ENCODE results near the gene TYK2. TPM values are rescaled to one million over a fixed set of nuclear protein-coding genes. Genes with fewer than 3 reads are reported as not detected.

TYK2 gene
- total RNA-seq, 1 experiment from 2014 or later = 104 TPM

DNA sequence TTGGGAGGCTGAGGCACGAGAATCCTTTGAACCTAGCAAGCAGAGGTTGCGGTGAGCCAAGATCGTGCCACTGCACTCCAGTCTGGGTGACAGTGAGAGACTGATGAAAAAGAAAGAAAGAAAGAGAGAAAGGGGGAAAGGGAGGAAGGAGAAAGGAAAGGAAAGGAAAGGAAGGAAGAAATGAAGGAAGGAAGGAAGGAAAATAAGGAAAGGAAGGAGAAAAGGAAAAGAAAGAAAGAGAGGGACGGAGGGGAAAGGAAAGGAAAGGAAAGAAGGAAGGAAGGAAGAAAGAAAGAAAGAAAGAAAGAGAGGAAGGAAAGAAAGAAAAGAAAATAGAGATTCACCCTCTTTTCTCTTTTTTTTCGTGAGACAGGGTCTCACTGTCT is 48.6 kb upstream of the TYK2 start:
- CTCF ChIA-PET = interaction anchor here (0.7 to 1.0 kb wide), 2 partner anchors 25 to 294 kb away, joined by 3 to 11 read pairs; no protein-coding TSS in a partner anchor

DNA sequence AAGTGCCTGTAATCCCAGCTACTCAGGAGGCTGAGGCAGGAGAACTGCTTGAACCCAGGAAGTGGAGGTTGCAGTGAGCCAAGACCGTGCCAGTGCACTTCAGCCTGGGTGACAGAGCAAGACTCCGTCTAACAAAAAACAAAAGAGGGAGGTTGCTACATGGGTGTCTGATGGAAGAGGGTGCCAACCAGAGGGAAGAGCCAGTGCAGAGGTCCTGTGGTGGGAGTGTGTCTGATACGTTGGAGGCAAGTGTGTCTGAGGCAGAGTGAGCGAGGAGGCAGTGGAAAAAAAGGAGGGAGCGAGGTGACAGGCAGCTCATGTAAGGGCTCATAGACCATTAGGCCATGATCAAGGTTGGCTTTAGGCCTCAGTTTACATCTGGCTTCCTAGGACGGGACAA is 46.8 kb upstream of the TYK2 start:
- Histone ChIP-seq H3K36me3 (ENCODE audit: control insufficient read depth, insufficient read depth, low read length) (no peaks in the 10 kb centered on the region), H3K27me3 (ENCODE audit: control insufficient read depth, insufficient read depth, low read length) (no peaks in the 10 kb centered on the region), H3K4me3 (ENCODE audit: low read depth in 2 of 2, low read length in 2 of 2) (no peak overlapping the region), H3K27ac (ENCODE audit: low read length) (no peak overlapping the region), H3K4me1 (ENCODE audit: control insufficient read depth, insufficient read depth, low read length) (peaks cover 11% of the 10 kb centered on the region), H3K9me3 (ENCODE audit: control insufficient read depth, insufficient read depth, low read depth, low read length) (no peaks in the 10 kb centered on the region)
- intact Hi-C loops (cut with micrococcal nuclease; ENCODE audit: unreplicated experiment) = no loop called here
- POLR2A ChIA-PET = no interaction called here
- in situ Hi-C loops (cut with HindIII; ENCODE audit: low pct_unique_long_range_greater_than_20kb, low sequenced_read_pairs) = no loop called here
- CTCF ChIA-PET = no interaction called here
- TF ChIP-seq TCF7L2 (IDR thresholded peaks at IDR 0.05; ENCODE audit: low read depth, low read length) = no peak
- TF ChIP-seq POLR2AphosphoS5 (IDR thresholded peaks at IDR 0.05; ENCODE audit: low read depth, low read length) = no peak
- TF ChIP-seq, protein P1, sequence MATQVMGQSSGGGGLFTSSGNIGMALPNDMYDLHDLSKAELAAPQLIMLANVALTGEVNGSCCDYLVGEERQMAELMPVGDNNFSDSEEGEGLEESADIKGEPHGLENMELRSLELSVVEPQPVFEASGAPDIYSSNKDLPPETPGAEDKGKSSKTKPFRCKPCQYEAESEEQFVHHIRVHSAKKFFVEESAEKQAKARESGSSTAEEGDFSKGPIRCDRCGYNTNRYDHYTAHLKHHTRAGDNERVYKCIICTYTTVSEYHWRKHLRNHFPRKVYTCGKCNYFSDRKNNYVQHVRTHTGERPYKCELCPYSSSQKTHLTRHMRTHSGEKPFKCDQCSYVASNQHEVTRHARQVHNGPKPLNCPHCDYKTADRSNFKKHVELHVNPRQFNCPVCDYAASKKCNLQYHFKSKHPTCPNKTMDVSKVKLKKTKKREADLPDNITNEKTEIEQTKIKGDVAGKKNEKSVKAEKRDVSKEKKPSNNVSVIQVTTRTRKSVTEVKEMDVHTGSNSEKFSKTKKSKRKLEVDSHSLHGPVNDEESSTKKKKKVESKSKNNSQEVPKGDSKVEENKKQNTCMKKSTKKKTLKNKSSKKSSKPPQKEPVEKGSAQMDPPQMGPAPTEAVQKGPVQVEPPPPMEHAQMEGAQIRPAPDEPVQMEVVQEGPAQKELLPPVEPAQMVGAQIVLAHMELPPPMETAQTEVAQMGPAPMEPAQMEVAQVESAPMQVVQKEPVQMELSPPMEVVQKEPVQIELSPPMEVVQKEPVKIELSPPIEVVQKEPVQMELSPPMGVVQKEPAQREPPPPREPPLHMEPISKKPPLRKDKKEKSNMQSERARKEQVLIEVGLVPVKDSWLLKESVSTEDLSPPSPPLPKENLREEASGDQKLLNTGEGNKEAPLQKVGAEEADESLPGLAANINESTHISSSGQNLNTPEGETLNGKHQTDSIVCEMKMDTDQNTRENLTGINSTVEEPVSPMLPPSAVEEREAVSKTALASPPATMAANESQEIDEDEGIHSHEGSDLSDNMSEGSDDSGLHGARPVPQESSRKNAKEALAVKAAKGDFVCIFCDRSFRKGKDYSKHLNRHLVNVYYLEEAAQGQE (IDR thresholded peaks at IDR 0.05; ENCODE audit: insufficient read depth in 1 of 2, low read depth in 2 of 2, low read length in 1 of 2) = no peak
- TF ChIP-seq SIN3A (IDR thresholded peaks at IDR 0.05; ENCODE audit: borderline replicate concordance, insufficient read depth, low read depth, low read length) = no peak
- TF ChIP-seq, protein P2, sequence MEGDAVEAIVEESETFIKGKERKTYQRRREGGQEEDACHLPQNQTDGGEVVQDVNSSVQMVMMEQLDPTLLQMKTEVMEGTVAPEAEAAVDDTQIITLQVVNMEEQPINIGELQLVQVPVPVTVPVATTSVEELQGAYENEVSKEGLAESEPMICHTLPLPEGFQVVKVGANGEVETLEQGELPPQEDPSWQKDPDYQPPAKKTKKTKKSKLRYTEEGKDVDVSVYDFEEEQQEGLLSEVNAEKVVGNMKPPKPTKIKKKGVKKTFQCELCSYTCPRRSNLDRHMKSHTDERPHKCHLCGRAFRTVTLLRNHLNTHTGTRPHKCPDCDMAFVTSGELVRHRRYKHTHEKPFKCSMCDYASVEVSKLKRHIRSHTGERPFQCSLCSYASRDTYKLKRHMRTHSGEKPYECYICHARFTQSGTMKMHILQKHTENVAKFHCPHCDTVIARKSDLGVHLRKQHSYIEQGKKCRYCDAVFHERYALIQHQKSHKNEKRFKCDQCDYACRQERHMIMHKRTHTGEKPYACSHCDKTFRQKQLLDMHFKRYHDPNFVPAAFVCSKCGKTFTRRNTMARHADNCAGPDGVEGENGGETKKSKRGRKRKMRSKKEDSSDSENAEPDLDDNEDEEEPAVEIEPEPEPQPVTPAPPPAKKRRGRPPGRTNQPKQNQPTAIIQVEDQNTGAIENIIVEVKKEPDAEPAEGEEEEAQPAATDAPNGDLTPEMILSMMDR (IDR thresholded peaks at IDR 0.05) = no peak
- DNase-seq (ENCODE audit: low read depth, low spot score) = no peak
- ATAC-seq = no peak
- no TSS peak for BruUV-seq (replicated peaks)

More for the DNA sequence above, 48.6 kb upstream of the TYK2 start:
- TF ChIP-seq, protein P2 (IDR thresholded peaks at IDR 0.05) = no peak
- TF ChIP-seq TCF7L2 (IDR thresholded peaks at IDR 0.05; ENCODE audit: low read depth, low read length) (no peak), SIN3A (IDR thresholded peaks at IDR 0.05; ENCODE audit: borderline replicate concordance, insufficient read depth, low read depth, low read length) (no peak), POLR2AphosphoS5 (IDR thresholded peaks at IDR 0.05; ENCODE audit: low read depth, low read length) (no peak)
- TF ChIP-seq, protein P1 (IDR thresholded peaks at IDR 0.05; ENCODE audit: insufficient read depth in 1 of 2, low read depth in 2 of 2, low read length in 1 of 2) = no peak
- no peaks in the 10 kb centered on the region for H3K9me3 ChIP-seq (ENCODE audit: control insufficient read depth, insufficient read depth, low read depth, low read length)
- ATAC-seq = no peak
- intact Hi-C loops (cut with micrococcal nuclease; ENCODE audit: unreplicated experiment) = no loop called here
- no peak for DNase-seq (ENCODE audit: low read depth, low spot score)
- H3K36me3 ChIP-seq (ENCODE audit: control insufficient read depth, insufficient read depth, low read length) = no peaks in the 10 kb centered on the region
- H3K27me3 ChIP-seq (ENCODE audit: control insufficient read depth, insufficient read depth, low read length) = no peaks in the 10 kb centered on the region
- H3K27ac ChIP-seq (ENCODE audit: low read length) = no peak overlapping the region
- no TSS peak for BruUV-seq (replicated peaks)
- POLR2A ChIA-PET = no interaction called here
- H3K4me1 ChIP-seq (ENCODE audit: control insufficient read depth, insufficient read depth, low read length) = peaks cover 17% of the 10 kb centered on the region
- H3K4me3 ChIP-seq (ENCODE audit: low read depth in 2 of 2, low read length in 2 of 2) = no peak overlapping the region
- in situ Hi-C loops (cut with HindIII; ENCODE audit: low pct_unique_long_range_greater_than_20kb, low sequenced_read_pairs) = no loop called here
